NCI-H2107 (cell line): ENCODE results near the gene GART.

Source experiments
- DNase-seq: peaks from one replicate; lab custom pipeline; 2025; lab: John Stamatoyannopoulos, UW

Gene GART

DNA sequence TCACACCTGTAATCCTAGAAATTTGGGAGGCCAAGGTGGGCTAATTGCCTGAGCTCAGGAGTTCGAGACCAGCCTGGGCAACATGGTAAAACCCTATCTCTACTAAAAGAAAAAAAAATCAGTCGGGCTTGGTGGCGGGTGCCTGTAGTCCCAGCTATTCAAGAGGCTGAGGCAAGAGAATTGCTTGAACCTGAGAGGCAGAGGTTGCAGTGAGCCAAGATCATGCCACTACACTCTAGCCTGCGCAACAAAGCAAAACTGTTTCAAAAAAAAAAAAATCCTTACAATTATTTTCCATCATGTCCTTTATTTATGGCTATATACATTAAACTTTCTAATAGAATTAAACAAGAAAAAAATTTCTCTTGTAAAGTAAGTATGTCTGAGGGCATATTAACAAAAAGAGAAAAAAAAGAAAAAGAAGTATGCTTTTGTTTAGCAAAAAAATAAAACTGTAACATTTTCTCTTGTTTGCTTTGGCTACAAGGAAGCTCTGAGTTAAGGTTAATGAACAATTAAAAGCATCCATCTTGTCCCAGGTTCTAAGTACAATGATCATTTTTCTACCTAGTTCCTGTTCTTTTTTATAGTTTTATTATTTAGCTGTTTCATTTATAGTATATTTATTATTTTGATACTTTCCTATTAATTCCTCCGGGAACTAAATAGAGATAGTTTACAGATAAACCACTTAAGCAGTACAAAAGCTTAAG, 80.2 kb downstream of the GART start:
- no peak for DNase-seq

GRCh38 chr21:33458861-33459260, 83.1 kb downstream of the GART start:
- no peak for DNase-seq

DNA sequence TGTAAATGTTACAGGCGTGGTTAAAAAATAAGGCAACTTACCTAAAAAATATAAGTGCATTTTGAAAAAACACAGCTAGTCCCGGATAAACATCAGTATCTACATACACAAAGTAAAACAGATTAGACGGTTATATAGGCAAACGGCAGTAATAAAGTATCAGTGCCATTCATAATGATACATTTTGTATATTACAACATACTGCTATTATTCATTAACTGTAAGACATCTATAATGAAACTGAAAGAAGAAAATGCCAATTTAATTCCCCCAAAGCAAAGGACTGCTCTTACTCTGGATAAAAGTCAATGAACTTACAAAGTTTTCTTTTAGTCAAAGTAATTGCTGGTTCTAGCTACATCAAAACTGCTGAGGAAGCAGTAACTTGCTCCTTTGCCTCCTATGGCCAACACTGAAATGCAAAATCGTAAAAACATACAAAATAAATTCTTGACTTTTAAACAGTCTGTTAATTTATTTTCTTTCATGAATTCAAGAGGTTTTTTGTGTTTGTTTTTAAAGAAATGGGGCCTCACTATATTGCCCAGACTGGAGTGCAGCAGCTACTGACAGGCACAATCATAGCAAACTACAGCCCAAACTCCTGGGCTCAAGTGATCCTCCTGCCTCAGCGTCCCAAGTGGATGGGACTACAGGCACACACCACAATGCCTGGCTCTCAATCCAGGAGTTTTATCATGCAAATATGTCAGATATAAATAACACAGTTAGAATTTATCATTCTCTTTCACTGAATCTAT, 86.1 kb downstream of the GART start:
- no peak for DNase-seq
